ENCODE measurements around the gene WDR18.

The WDR18 gene

DNA sequence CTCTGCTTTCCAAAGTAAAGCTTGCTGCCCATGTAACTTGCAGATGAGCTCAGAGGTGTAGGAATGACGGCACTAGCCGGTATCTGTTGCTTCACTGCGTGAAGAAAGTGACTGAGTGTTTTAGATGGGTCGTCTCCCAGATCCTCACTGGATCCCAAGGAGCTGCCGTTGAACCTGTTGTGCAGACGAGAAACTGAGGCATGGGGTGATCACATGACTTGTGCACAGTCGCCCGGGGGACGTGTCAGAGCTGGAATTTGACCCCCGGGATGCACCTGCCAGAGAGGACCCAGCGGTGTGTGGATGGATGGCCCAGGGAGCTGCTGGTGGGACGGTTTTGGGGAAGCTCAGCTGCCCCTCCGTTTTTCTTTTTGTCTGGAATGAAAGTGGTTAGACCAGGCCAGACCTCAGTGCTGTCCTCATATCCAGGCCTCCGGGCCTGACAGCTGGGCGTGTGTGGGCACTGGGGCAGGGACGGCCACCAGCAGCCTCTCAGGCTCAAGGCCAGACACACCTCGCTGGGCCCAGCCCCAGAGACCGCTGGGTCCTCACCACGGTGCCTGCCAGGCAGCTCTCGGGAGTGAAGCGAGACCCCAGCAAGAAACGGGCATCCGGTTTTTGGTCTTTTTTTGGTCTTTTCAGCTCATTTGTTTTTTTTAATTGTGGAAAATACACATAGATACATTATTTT is 45.8 kb upstream of the WDR18 start:
- TF ChIP-seq SIN3A (IDR thresholded peaks at IDR 0.05; ENCODE audit: borderline replicate concordance, insufficient read depth, low read length) (no peak), TAF1 (IDR thresholded peaks at IDR 0.05; ENCODE audit: borderline replicate concordance, insufficient read depth, low read length) (no peak), FOXP2 (optimal IDR thresholded peaks at IDR 0.05; ENCODE audit: borderline replicate concordance, extremely low read depth, extremely low read length, insufficient read depth) (no peak), POLR2AphosphoS5 (IDR thresholded peaks at IDR 0.05; ENCODE audit: low read depth, low read length) (no peak)

GRCh38 chr19:939439-939838 is 44.7 kb upstream of the WDR18 start:
- TF ChIP-seq POLR2AphosphoS5 (IDR thresholded peaks at IDR 0.05; ENCODE audit: low read depth, low read length): no peak
- TF ChIP-seq FOXP2 (optimal IDR thresholded peaks at IDR 0.05; ENCODE audit: borderline replicate concordance, extremely low read depth, extremely low read length, insufficient read depth): no peak
- no peak for TF ChIP-seq SIN3A (IDR thresholded peaks at IDR 0.05; ENCODE audit: borderline replicate concordance, insufficient read depth, low read length)
- TF ChIP-seq TAF1 (IDR thresholded peaks at IDR 0.05; ENCODE audit: borderline replicate concordance, insufficient read depth, low read length): no peak
- TF ChIP-seq, protein P1, sequence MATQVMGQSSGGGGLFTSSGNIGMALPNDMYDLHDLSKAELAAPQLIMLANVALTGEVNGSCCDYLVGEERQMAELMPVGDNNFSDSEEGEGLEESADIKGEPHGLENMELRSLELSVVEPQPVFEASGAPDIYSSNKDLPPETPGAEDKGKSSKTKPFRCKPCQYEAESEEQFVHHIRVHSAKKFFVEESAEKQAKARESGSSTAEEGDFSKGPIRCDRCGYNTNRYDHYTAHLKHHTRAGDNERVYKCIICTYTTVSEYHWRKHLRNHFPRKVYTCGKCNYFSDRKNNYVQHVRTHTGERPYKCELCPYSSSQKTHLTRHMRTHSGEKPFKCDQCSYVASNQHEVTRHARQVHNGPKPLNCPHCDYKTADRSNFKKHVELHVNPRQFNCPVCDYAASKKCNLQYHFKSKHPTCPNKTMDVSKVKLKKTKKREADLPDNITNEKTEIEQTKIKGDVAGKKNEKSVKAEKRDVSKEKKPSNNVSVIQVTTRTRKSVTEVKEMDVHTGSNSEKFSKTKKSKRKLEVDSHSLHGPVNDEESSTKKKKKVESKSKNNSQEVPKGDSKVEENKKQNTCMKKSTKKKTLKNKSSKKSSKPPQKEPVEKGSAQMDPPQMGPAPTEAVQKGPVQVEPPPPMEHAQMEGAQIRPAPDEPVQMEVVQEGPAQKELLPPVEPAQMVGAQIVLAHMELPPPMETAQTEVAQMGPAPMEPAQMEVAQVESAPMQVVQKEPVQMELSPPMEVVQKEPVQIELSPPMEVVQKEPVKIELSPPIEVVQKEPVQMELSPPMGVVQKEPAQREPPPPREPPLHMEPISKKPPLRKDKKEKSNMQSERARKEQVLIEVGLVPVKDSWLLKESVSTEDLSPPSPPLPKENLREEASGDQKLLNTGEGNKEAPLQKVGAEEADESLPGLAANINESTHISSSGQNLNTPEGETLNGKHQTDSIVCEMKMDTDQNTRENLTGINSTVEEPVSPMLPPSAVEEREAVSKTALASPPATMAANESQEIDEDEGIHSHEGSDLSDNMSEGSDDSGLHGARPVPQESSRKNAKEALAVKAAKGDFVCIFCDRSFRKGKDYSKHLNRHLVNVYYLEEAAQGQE (IDR thresholded peaks at IDR 0.05; ENCODE audit: insufficient read depth in 1 of 2, low read depth in 2 of 2, low read length in 2 of 2): no peak

GRCh38 chr19:939922-940321 is 44.2 kb upstream of the WDR18 start:
- TF ChIP-seq TAF1 (IDR thresholded peaks at IDR 0.05; ENCODE audit: borderline replicate concordance, insufficient read depth, low read length): no peak
- no peak for TF ChIP-seq SIN3A (IDR thresholded peaks at IDR 0.05; ENCODE audit: borderline replicate concordance, insufficient read depth, low read length)

DNA sequence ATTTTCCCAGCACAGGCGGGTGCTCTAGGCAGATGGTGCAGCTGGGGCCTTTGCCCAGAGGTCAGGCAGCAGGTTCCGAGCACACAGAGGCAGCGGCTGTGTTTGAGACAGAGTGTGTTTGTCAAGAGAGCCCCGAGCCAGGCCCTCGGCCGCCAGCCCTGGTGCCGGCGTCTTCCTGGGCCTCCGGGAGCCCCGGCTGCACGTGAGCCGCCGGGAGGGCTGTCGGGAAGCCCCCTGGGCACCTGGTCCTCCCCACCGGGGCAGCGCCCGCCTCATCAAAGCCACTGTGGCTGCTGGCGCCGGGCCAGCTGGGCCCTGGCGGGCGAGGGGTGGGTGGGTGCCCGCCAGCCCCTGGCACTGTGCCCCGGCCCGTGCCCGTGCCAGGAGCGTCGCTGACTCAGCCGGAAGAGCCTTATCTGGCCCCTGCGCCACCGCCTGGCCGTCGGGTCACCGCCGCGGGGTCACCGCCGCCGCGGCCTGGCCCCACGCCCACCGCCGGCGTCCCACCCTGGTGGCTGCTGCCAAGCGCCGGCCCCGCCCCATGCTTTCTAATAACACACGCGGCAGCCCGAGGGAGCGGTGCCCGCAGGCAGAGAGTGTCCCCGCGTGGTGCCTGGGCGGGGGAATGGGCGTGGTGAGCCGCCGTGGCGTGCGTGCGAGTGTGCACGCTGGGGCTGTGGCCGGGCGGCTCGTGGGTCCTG is 43.4 kb upstream of the WDR18 start:
- no peak for TF ChIP-seq SIN3A (IDR thresholded peaks at IDR 0.05; ENCODE audit: borderline replicate concordance, insufficient read depth, low read length)
- no peak for TF ChIP-seq TAF1 (IDR thresholded peaks at IDR 0.05; ENCODE audit: borderline replicate concordance, insufficient read depth, low read length)
- TF ChIP-seq FOXP2 (optimal IDR thresholded peaks at IDR 0.05; ENCODE audit: borderline replicate concordance, extremely low read depth, extremely low read length, insufficient read depth): no peak
- no peak for TF ChIP-seq POLR2AphosphoS5 (IDR thresholded peaks at IDR 0.05; ENCODE audit: low read depth, low read length)
- TF ChIP-seq, protein P1 (IDR thresholded peaks at IDR 0.05; ENCODE audit: insufficient read depth in 1 of 2, low read depth in 2 of 2, low read length in 2 of 2): no peak

- no peak for TF ChIP-seq SIN3A (IDR thresholded peaks at IDR 0.05; ENCODE audit: borderline replicate concordance, insufficient read depth, low read length)
- TF ChIP-seq, protein P1 (IDR thresholded peaks at IDR 0.05; ENCODE audit: insufficient read depth in 1 of 2, low read depth in 2 of 2, low read length in 2 of 2): no peak
- TF ChIP-seq FOXP2 (optimal IDR thresholded peaks at IDR 0.05; ENCODE audit: borderline replicate concordance, extremely low read depth, extremely low read length, insufficient read depth): no peak
- no peak for TF ChIP-seq TAF1 (IDR thresholded peaks at IDR 0.05; ENCODE audit: borderline replicate concordance, insufficient read depth, low read length)
- no peak for TF ChIP-seq POLR2AphosphoS5 (IDR thresholded peaks at IDR 0.05; ENCODE audit: low read depth, low read length)
Observed at GRCh38 chr19:941292-942132, 42.6 kb upstream of the WDR18 start.
